AG09309 (cell line): ENCODE data around the gene CDK15.

Experiments
- DNase-seq: peaks from one replicate; pipeline ENCODE4 v3.0.0-alpha.2; 2010; ENCODE audit warnings: low read depth
- H3K4me3 ChIP-seq: 2 replicates; pipeline ENCODE4 v1.5.1; 2011; ENCODE audit warnings: mild to moderate bottlenecking, low read depth, low read length, moderate library complexity; ENCODE audit not compliant: control insufficient read depth
- TF ChIP-seq, protein P1 (sequence below): IDR thresholded peaks from 2 replicates; pipeline ENCODE4 v1.5.1; 2011; ENCODE audit warnings: mild to moderate bottlenecking, low read depth, low read length, inconsistent platforms; ENCODE audit not compliant: insufficient read depth, control insufficient read depth; ENCODE audit errors: missing control alignments

The CDK15 gene

DNA sequence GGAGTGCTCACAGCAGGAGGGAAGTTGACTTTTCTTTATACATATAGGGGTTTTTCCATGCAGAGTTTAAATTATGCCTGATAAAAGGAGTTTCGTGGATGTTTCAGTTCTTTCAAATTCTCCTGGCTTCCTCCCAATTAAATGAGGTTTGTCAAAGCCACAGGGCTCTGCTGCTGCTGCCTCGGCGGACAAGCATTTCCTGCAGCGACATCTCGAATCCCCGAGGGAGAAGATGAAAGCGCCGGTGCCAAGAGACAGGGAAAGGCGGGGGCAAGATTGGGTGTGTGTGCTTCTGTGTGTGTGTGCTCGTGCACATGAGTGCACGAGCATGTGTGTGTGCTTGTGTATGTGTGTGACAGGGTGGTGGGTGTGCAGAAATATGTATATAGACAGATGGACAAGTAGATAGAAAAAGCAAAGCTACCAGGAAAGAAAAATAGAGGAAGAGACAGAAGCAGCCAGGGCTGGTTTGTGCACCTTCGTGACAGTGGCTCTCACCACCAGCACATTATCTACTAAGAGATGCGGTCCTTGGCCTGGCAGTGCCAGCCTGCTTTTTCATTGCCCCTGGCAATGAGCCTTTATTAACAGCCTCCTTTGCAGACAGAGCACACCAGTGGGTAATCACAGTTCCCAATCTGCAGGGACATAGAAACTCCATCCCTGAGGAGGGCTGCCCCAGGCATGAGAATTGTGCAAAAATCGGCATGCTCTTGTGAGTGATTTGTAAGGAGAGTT lies 76.2 kb downstream of the CDK15 start:
- TF ChIP-seq, protein P1, sequence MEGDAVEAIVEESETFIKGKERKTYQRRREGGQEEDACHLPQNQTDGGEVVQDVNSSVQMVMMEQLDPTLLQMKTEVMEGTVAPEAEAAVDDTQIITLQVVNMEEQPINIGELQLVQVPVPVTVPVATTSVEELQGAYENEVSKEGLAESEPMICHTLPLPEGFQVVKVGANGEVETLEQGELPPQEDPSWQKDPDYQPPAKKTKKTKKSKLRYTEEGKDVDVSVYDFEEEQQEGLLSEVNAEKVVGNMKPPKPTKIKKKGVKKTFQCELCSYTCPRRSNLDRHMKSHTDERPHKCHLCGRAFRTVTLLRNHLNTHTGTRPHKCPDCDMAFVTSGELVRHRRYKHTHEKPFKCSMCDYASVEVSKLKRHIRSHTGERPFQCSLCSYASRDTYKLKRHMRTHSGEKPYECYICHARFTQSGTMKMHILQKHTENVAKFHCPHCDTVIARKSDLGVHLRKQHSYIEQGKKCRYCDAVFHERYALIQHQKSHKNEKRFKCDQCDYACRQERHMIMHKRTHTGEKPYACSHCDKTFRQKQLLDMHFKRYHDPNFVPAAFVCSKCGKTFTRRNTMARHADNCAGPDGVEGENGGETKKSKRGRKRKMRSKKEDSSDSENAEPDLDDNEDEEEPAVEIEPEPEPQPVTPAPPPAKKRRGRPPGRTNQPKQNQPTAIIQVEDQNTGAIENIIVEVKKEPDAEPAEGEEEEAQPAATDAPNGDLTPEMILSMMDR: no peak
- DNase-seq: no peak
- H3K4me3 ChIP-seq: no peak overlapping the region

DNA sequence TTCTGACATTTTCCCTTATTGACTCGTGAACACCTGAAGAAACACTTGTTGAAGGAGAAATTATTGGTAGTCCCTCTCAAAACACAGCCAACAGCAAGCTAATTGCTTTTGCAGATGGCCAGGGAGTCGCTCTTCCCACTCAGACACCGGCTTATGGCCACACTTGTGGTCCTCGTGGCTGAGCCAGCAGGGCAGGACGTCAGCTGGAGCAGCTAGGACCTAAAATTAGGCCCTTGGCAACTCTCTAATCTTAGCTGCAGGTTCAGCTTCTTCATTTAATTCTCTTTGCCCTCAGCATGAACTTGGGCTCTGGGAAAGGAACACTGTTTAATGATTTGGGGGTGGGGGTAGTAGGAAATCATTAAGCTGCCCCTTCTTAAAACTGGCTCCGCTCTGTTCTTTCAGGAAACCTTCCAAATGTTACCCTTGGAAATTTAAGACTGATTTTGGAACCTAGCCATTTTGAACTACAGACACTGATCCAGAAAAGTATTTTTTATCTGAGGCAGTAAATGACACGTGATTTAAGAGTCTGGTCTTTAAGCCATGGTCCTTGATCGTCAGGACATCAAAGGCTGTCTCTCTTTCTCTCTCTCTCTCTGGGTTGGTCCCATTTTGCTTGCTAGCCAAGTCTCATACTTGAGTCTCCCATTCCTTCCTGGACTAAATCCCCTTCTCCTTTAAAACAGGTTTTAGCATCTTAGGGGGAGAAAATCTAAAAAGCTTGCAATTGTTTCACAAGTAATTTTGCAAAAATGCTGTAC lies 77.5 kb downstream of the CDK15 start:
- DNase-seq: no peak
- TF ChIP-seq, protein P1: no peak
- no peak overlapping the region for H3K4me3 ChIP-seq

DNA sequence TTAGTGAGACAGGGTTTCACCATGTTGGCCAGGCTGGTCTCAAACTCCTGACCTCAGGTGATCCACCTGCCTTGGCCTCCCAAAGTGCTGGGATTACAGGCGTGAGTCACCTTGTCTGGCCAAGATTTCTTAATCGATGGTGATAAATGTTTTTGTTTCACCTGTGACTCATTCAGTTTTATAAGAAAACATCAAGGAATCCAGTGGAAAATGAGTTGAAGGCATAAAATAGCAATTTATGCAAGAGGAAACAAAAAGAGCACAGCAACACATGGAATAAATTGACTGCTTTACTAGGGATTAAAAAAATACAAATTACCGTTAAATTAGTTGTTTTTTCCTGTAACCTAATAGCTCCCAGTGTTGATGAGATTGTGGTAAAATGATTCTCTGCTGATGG lies 80.2 kb downstream of the CDK15 start:
- DNase-seq: peak; percentile 51
- TF ChIP-seq, protein P1: no peak

DNA sequence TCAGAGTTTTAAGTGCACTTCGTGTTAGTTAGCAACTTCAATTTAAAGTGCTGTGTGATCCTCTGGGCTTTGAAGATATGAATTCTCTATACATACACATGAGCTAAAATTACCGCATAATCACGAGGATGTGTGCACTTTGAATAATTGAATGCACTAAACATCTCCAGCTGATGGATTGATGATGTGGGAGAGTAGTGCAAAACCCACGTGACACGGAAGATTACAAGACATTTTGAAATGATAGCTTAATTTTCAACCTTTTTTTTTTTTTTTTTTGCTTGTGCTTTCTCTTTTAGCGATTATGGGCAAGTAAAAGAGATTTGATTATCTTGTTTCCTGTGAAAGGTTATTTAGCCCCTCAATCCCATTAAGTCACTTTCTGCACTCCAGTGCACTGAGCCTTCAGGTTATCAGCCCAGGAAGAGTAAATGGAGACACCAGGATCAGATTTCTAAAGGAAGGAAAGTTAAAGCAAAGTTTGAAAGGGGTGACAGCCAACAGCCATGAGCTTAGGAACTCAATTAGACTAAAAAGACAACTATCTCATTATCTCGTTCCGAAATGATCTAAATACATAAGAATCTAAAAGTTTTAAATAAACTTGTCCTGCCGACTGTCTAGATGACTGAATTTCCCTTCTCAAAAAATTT lies 81.6 kb downstream of the CDK15 start:
- TF ChIP-seq, protein P1: no peak
- no peak overlapping the region for H3K4me3 ChIP-seq
- no peak for DNase-seq

More for the DNA sequence above, 80.2 kb downstream of the CDK15 start:
- no peak overlapping the region for H3K4me3 ChIP-seq

DNA sequence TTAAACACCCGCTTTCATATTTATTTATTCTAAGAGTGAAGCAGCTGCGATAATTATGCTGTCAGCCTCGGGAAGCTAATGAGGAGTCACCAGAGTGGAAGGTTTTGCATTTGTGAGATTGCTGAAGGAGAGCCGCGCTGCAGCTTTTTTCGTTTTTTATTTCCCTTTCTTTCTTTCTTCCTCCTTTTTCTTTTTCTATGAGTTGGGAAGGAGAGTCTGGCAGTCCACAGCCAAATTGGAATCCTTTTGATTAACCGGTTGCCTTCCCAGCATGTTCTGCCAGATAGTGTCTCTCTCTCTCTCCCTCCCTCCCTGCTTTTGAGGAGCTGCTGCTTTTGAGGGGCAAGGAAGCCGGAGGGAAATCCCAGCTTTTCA lies 82.1 kb downstream of the CDK15 start:
- no peak for DNase-seq
- TF ChIP-seq, protein P1: no peak
- H3K4me3 ChIP-seq: peak overlapping the region; percentile 2; the same call in 1 of the 2 replicates

DNA sequence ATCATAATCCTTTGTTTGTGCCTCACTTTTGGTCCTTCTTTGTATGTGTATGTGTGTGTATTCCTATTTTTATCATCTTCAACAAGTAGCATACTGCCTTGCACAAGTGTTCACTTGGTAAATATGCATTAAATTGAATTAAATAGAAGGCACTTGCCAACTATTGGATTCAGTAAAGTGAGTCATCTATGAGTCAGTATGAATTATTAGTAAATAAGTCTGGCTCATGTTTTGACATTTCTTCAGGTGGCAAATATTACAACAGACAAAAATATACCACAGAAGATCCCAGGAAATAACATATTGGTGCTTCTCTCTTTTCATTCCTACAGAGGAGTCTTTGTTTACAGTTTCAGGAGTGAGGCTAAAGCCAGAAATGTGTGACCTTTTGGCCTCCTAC lies 84.1 kb downstream of the CDK15 start:
- no peak overlapping the region for H3K4me3 ChIP-seq
- TF ChIP-seq, protein P1: no peak
- DNase-seq: no peak
